SK-N-SH (cell line): Measurements from ENCODE around the gene FOSB. TPM values are rescaled to one million over a fixed set of nuclear protein-coding genes. Genes with fewer than 3 reads are reported as not detected.

Source experiments
- CTCF ChIA-PET: fragments of 300-600, 350-600 bp; formaldehyde crosslinking; extraction: SDS; loops from one replicate; lab custom pipeline; 2021; lab: Yijun Ruan, JAX
- POLR2A ChIA-PET: fragments of 350-600 bp; sonication (Branson Sonifier 250); formaldehyde crosslinking; extraction: SDS; loops from one replicate; lab custom pipeline; 2020; ENCODE audit warnings: antibody characterized with exemption, inconsistent platforms; lab: Yijun Ruan, JAX
- DNase-seq: peaks from one replicate; pipeline ENCODE4 v3.0.0; 2012
- H2AFZ ChIP-seq: fragments of 200-600 bp; sonication (generic); 2 replicates; pipeline ENCODE4 v1.8.1; 2016; ENCODE audit warnings: antibody characterized with exemption, mild to moderate bottlenecking, low read depth
- H3F3A ChIP-seq: fragments of 200-600 bp; sonication (generic); replicated peaks from 2 replicates; pipeline ENCODE3; 2016; ENCODE audit warnings: antibody characterized with exemption, mild to moderate bottlenecking; ENCODE audit not compliant: insufficient read depth
- H3K27ac ChIP-seq, 2 experiments: fragments of 200-500 bp in 1 of 2; fragments of 200-600 bp in 1 of 2; sonication (Bioruptor generic) in 1 of 2; sonication (generic), shearing (Covaris generic) in 1 of 2; 2 replicates each; pipeline versions ENCODE4 v1.5.1 to v1.6.1; 2014 to 2016; ENCODE audit warnings: low read depth in 2 of 2, inconsistent platforms in 1 of 2, low read length in 1 of 2, mild to moderate bottlenecking in 1 of 2, mixed read lengths in 1 of 2
- H3K27me3 ChIP-seq: fragments of 200-600 bp; sonication (generic), shearing (Covaris generic); 2 replicates; pipeline ENCODE4 v1.6.1; 2016; ENCODE audit warnings: mixed run types; ENCODE audit not compliant: insufficient read depth
- H3K36me3 ChIP-seq, 2 experiments: fragments of 200-500 bp in 1 of 2; fragments of 200-600 bp in 1 of 2; sonication (Bioruptor generic) in 1 of 2; sonication (generic) in 1 of 2; replicated peaks in 1 of 2; 2 replicates each; pipeline versions ENCODE3 to v1.5.1; 2014 to 2016; ENCODE audit warnings: low read length in 1 of 2, mild to moderate bottlenecking in 1 of 2; ENCODE audit not compliant: insufficient read depth in 2 of 2, control insufficient read depth in 1 of 2
- H3K4me1 ChIP-seq, 2 experiments: fragments of 200-500 bp in 1 of 2; fragments of 200-600 bp in 1 of 2; sonication (Bioruptor generic) in 1 of 2; sonication (generic), shearing (Covaris generic) in 1 of 2; 2 replicates each; pipeline versions ENCODE4 v1.5.1 to v1.6.1; 2014 to 2016; ENCODE audit warnings: low read depth in 1 of 2, low read length in 1 of 2, mixed run types in 1 of 2; ENCODE audit not compliant: insufficient read depth in 2 of 2, control insufficient read depth in 1 of 2
- H3K4me2 ChIP-seq: fragments of 200-600 bp; sonication (generic), shearing (Covaris generic); 2 replicates; pipeline ENCODE4 v1.6.1; 2017; ENCODE audit warnings: mixed run types
- H3K4me3 ChIP-seq, 2 experiments: fragments of 200-500 bp in 1 of 2; fragments of 200-600 bp in 1 of 2; sonication (Bioruptor generic) in 1 of 2; sonication (generic), shearing (Covaris generic) in 1 of 2; 2 replicates each; pipeline versions ENCODE4 v1.5.1 to v1.8.1; 2014 to 2016; ENCODE audit warnings: low read depth in 2 of 2, inconsistent platforms in 1 of 2, low read length in 1 of 2, mild to moderate bottlenecking in 1 of 2, mixed read lengths in 1 of 2, moderate library complexity in 1 of 2
- H3K79me2 ChIP-seq: fragments of 200-600 bp; sonication (generic); 2 replicates; pipeline ENCODE4 v1.8.1; 2017; ENCODE audit warnings: mild to moderate bottlenecking; ENCODE audit not compliant: insufficient read depth
- H3K9ac ChIP-seq: fragments of 200-600 bp; sonication (generic); 2 replicates; pipeline ENCODE4 v1.6.1; 2017; ENCODE audit warnings: mixed run types
- H3K9me2 ChIP-seq: fragments of 200-600 bp; sonication (generic); 2 replicates; pipeline ENCODE4 v1.6.1; 2017; ENCODE audit warnings: mixed run types
- H3K9me3 ChIP-seq: fragments of 200-600 bp; sonication (generic); 2 replicates; pipeline ENCODE4 v1.6.1; 2017; ENCODE audit warnings: mixed run types, mild to moderate bottlenecking, moderate library complexity
- H4K20me1 ChIP-seq: fragments of 200-600 bp; sonication (generic); 2 replicates; pipeline ENCODE4 v1.6.1; 2017; ENCODE audit warnings: mild to moderate bottlenecking, mixed run types; ENCODE audit not compliant: insufficient read depth
- ELF1 ChIP-seq: IDR thresholded peaks from 2 replicates; pipeline ENCODE4 v1.4.0; 2012
- EP300 ChIP-seq, 2 experiments: IDR thresholded peaks; 2 replicates each; pipeline versions ENCODE4 v1.4.0 to v1.6.1; 2012; ENCODE audit warnings: borderline replicate concordance in 1 of 2, low read depth in 1 of 2, low read length in 1 of 2
- EZH2phosphoT487 ChIP-seq: fragments of 200-600 bp; sonication (generic); IDR thresholded peaks from 2 replicates; pipeline ENCODE4 v1.6.1; 2017; ENCODE audit warnings: low read depth, mixed run types, mild to moderate bottlenecking, antibody characterized with exemption, moderate library complexity, borderline replicate concordance
- FOSL2 ChIP-seq: IDR thresholded peaks from 2 replicates; pipeline ENCODE4 v1.4.0; 2012; ENCODE audit warnings: low read depth, mild to moderate bottlenecking, moderate library complexity, borderline replicate concordance
- GATA2 ChIP-seq: sonication (generic); formaldehyde crosslinking; IDR thresholded peaks from 2 replicates; pipeline ENCODE4 v1.5.0; 2020; ENCODE audit warnings: mild to moderate bottlenecking, missing genetic modification reagents
- JUND ChIP-seq: IDR thresholded peaks from 2 replicates; pipeline ENCODE4 v1.4.0; 2012
- MXI1 ChIP-seq: IDR thresholded peaks from 2 replicates; pipeline ENCODE4 v1.6.1; 2012; ENCODE audit warnings: mild to moderate bottlenecking, low read depth, low read length, improper control_type of control experiment
- POLR2AphosphoS5 ChIP-seq: IDR thresholded peaks from 2 replicates; pipeline ENCODE4 v1.6.1; 2012; ENCODE audit warnings: low read depth, low read length
- RAD21 ChIP-seq: IDR thresholded peaks from 2 replicates; pipeline ENCODE4 v1.6.1; 2012; ENCODE audit warnings: mild to moderate bottlenecking, low read length
- RCOR1 ChIP-seq: fragments of 150-350 bp; IDR thresholded peaks from 2 replicates; pipeline ENCODE4 v1.6.1; 2017; ENCODE audit warnings: antibody characterized with exemption, low read length
- REST ChIP-seq: IDR thresholded peaks from 2 replicates; pipeline ENCODE4 v1.6.1; 2012; ENCODE audit warnings: mild to moderate bottlenecking, low read depth, low read length, moderate library complexity
- RFX5 ChIP-seq: IDR thresholded peaks from 2 replicates; pipeline ENCODE4 v1.6.1; 2012; ENCODE audit warnings: mild to moderate bottlenecking, improper control_type of control experiment, low read length
- RXRA ChIP-seq: IDR thresholded peaks from 2 replicates; pipeline ENCODE4 v1.4.0; 2012; ENCODE audit warnings: low read depth, mild to moderate bottlenecking, borderline replicate concordance
- TCF12 ChIP-seq: IDR thresholded peaks from 2 replicates; pipeline ENCODE4 v1.4.0; 2012
- USF2 ChIP-seq: fragments of 150-350 bp; IDR thresholded peaks from 2 replicates; pipeline ENCODE4 v1.6.1; 2017; ENCODE audit warnings: antibody characterized with exemption, low read length, low read depth, borderline replicate concordance
- WGBS: methylation state at CpG from one replicate; pipeline ENCODE4 v1.1.6; 2017; ENCODE audit warnings: low lambda C conversion rate; 5-methylcytosine and 5-hydroxymethylcytosine counted together
- polyA plus RNA-seq, 3 experiments: library from polyadenylated mRNA; depleted of rRNA; stranded (reverse); fragments of >200 nt; gene quantifications; 2 replicates each; pipeline ENCODE4 v1.2.3, GENCODE V29; 2012
- TF ChIP-seq, protein P1 (sequence below): IDR thresholded peaks from 2 replicates; pipeline ENCODE4 v1.4.0; 2012; ENCODE audit warnings: low read depth
- TF ChIP-seq, protein P2 (sequence below): IDR thresholded peaks from 2 replicates; pipeline ENCODE4 v1.4.0; 2012; ENCODE audit warnings: low read depth, borderline replicate concordance

FOSB gene
- polyA plus RNA-seq, 1 of the 3 experiments (the other 2 are of a cell fraction) = 78.2 TPM

- TF ChIP-seq POLR2AphosphoS5 (peak; percentile 86), FOSL2 (no peak), EZH2phosphoT487 (no peak), RFX5 (no peak), USF2 (no peak), ELF1 (peak; percentile 86), EP300 (IDR thresholded peaks at IDR 0.05; ENCODE audit: borderline replicate concordance in 1 of 2, low read depth in 1 of 2, low read length in 1 of 2) (peak; percentile 21 to 28; a peak in 1 of 4 replicates), RXRA (no peak)
- TF ChIP-seq, protein P1, sequence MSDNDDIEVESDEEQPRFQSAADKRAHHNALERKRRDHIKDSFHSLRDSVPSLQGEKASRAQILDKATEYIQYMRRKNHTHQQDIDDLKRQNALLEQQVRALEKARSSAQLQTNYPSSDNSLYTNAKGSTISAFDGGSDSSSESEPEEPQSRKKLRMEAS = peak; percentile 71; the same call in 1 of the 2 replicates
- TF ChIP-seq, protein P2, sequence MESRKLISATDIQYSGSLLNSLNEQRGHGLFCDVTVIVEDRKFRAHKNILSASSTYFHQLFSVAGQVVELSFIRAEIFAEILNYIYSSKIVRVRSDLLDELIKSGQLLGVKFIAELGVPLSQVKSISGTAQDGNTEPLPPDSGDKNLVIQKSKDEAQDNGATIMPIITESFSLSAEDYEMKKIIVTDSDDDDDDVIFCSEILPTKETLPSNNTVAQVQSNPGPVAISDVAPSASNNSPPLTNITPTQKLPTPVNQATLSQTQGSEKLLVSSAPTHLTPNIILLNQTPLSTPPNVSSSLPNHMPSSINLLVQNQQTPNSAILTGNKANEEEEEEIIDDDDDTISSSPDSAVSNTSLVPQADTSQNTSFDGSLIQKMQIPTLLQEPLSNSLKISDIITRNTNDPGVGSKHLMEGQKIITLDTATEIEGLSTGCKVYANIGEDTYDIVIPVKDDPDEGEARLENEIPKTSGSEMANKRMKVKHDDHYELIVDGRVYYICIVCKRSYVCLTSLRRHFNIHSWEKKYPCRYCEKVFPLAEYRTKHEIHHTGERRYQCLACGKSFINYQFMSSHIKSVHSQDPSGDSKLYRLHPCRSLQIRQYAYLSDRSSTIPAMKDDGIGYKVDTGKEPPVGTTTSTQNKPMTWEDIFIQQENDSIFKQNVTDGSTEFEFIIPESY = no peak
These were observed 44.1 kb upstream of the FOSB start, which contains the start of gene ERCC1 (continued) for GRCh38 chr19:45423589-45424190.

DNA sequence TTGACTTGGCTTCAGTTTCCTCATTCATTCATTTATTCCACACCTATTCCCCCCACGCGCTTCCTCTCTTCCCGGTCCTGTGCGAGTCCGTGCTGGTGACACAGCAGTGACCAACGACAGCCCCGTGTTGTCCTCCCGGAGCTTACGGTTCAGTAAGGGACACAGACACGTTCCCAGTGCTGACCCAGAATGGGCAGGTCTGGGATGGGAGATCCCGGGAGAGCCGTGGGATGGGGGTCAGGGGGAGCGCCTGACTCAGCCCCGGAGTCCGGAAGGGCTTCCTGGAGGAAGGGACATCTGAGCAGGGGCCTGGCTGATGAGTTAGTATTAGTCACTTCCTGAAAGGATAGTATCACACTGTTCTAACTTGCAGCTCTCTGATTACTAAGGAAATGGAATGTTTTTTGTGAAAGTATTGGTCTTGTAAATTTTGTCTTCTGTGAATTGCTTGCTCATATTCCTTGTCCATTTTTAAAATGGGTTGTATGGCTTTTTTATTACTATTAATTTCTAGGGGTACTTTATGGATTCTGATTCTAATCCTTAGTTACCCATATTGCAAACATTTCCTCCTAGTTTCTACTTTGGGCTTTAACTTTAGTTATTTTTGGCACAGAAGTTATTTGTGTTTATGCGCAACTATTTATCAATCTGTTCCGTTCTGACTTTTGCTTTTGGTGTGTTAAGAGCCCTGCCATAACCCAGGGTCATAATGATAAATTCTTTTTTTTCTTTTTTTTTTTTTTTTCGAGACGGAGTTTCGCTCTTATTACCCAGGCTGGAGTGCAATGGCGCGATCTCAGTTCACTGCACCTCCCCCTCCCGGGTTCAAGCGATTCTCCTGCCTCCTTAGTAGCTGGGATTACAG lies 43.4 kb upstream of the FOSB start:
- ChIA-PET POLR2A (interaction anchor here (1.1 kb wide), 1 partner anchor 54 kb away, joined by 3 read pairs; no protein-coding TSS in a partner anchor), CTCF (interaction anchor here (0.6 to 4.7 kb wide), 4 partner anchors 15 to 100 kb away, joined by 3 to 57 read pairs (median 25); no protein-coding TSS in a partner anchor)
- peak; percentile 67 for DNase-seq
- TF ChIP-seq MXI1 = no peak
- TF ChIP-seq USF2 = no peak
- TF ChIP-seq RFX5 = no peak
- peak; percentile 98 for TF ChIP-seq JUND
- TF ChIP-seq RAD21 = no peak
- TF ChIP-seq, protein P2 = peak; percentile 63; the same call in 1 of the 2 replicates
- TF ChIP-seq RCOR1 = no peak
- TF ChIP-seq, protein P1 = peak; percentile 60
- no peak for TF ChIP-seq GATA2 (CRISPR knock-in tag)
- TF ChIP-seq REST = peak; percentile 73
- peak; percentile 86 for TF ChIP-seq TCF12

More for the DNA sequence above, 43.4 kb upstream of the FOSB start:
- H3K4me1 ChIP-seq = peaks cover 15 to 26% of the 10 kb centered on the region in 2 experiments
- peaks cover 4% of the 10 kb centered on the region in 2 experiments for H3K36me3 ChIP-seq
- H3K27me3 ChIP-seq = no peaks in the 10 kb centered on the region
- peaks cover 34% of the 10 kb centered on the region for H3K79me2 ChIP-seq
- peak overlapping the region; percentile 78 for H3K9ac ChIP-seq
- no peaks in the 10 kb centered on the region; the same call in 1 of the 2 replicates for H4K20me1 ChIP-seq
- H3F3A ChIP-seq = peaks cover 41% of the 10 kb centered on the region
- peak overlapping the region; percentile 97 for H3K4me2 ChIP-seq
- peak overlapping the region; percentile 53 for H2AFZ ChIP-seq
- no peaks in the 10 kb centered on the region for H3K9me2 ChIP-seq
- peak overlapping the region; percentile 67 to 85 for H3K4me3 ChIP-seq
- no peaks in the 10 kb centered on the region for H3K9me3 ChIP-seq
- 15% methylated on average over 20 of the region's 24 CpGs for WGBS
- peak overlapping the region; percentile 92 to 100 for H3K27ac ChIP-seq
